ENCODE results near the gene ETV6.

Gene ETV6

DNA sequence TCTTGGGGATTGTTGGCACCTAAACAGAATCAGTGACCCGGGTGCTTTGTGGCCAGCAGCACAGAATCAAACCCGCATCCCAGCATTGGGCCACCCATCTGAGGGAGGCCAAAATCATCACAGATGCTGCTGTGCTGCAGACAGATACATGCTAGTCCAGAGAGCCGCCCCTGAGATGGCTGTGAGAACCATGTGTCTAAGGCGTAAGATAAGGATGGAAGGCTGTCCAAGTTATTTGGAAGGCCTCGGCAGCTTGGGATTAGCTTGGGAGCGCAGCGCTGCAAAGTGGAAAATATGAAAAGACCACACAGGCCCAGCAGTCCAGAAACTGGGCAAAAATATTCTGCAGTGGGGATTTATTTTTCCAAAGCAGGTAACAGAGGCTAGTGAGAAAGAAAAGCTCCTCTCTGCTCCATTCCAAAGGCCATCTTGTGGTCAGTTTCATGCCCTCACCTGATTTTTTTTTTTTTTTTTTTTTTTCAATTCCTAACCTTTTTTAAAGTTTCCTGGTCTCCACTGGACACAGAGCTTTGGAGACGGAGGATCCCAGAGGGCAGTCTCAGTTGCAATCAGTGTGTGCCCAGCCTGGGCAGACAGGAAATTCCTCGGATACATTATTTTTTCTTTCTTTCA is 242.4 kb downstream of the ETV6 start:
- TF ChIP-seq, protein P1, sequence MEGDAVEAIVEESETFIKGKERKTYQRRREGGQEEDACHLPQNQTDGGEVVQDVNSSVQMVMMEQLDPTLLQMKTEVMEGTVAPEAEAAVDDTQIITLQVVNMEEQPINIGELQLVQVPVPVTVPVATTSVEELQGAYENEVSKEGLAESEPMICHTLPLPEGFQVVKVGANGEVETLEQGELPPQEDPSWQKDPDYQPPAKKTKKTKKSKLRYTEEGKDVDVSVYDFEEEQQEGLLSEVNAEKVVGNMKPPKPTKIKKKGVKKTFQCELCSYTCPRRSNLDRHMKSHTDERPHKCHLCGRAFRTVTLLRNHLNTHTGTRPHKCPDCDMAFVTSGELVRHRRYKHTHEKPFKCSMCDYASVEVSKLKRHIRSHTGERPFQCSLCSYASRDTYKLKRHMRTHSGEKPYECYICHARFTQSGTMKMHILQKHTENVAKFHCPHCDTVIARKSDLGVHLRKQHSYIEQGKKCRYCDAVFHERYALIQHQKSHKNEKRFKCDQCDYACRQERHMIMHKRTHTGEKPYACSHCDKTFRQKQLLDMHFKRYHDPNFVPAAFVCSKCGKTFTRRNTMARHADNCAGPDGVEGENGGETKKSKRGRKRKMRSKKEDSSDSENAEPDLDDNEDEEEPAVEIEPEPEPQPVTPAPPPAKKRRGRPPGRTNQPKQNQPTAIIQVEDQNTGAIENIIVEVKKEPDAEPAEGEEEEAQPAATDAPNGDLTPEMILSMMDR (IDR thresholded peaks at IDR 0.05; ENCODE audit: low read depth, low read length), result peak; percentile 14
- DNase-seq (ENCODE audit: extremely low read depth, low read depth), result no peak

DNA sequence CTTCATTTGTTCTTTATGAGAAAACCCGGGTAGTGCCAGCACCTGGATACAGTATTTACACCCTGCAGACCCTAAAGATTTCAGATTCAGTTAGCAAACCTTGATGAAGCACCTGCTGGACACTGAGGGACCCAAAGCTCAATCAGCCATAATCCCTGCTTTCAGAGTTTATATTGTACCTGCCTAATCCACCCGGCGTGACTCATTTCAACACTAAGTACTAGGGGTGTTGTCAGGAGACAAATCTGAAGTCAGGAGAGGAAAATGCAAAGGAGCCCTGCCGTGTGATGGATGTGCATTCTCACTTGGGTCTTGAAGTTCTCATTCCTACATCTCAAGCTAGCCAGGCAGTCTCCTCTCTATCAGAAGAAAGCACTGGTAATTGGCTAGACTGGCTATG is 244.5 kb downstream of the ETV6 start:
- no peak for DNase-seq (ENCODE audit: extremely low read depth, low read depth)

DNA sequence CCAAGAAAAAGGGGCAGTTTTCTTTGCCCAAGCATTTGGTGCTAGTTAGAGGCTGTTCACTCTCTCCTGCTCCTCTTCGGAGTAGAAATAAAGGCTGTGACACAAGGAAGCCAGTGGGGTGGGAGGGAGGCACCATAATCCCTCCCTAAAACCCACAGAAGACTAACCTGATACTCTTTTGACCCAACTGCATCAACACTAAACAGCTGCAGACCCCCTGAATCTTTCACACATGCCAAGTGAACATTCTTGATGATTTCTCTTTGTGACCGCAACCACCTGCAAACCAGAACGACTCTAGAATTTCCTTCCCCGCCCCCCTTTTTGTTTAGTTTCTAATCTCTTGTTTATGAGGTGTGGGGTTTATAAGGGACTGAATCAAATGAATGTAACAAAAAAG is 245.4 kb downstream of the ETV6 start:
- TF ChIP-seq, protein P1 (IDR thresholded peaks at IDR 0.05; ENCODE audit: low read depth, low read length), result no peak
- no peak for DNase-seq (ENCODE audit: extremely low read depth, low read depth)

More for the DNA sequence above, 244.5 kb downstream of the ETV6 start:
- TF ChIP-seq, protein P1 (IDR thresholded peaks at IDR 0.05; ENCODE audit: low read depth, low read length), result no peak

DNA sequence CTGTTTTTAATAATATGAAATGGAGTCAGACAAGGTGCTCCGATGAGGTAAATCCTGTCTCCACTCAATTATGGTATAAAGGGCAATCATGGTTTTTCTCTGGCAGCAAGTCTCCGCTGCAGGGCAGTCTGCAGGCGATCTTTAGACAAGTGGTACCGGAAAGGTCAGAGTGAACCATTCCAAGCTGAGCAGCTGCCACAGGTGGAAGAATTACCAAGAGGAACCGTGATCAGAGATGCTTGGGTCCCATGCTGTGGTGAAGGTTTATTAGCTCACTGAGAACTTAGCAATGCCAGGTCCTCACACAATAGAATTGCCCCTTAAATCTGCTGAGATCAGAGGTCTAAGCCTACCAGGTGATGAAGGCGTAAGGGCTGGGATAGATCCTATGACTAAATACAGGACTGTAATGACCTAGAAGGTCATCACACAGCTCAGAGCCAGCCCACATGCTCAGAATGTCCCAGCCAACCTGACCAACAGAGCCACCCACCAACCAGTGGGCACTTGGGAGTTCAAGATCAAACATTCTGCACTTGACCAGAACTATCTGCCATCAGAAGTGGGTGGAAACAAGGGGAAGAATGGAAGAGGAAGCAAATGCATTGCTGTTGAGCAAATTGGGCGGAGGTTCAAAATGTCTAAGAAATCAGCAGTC is 246.1 kb downstream of the ETV6 start:
- DNase-seq (ENCODE audit: extremely low read depth, low read depth), result no peak
- TF ChIP-seq, protein P1 (IDR thresholded peaks at IDR 0.05; ENCODE audit: low read depth, low read length), result no peak

DNA sequence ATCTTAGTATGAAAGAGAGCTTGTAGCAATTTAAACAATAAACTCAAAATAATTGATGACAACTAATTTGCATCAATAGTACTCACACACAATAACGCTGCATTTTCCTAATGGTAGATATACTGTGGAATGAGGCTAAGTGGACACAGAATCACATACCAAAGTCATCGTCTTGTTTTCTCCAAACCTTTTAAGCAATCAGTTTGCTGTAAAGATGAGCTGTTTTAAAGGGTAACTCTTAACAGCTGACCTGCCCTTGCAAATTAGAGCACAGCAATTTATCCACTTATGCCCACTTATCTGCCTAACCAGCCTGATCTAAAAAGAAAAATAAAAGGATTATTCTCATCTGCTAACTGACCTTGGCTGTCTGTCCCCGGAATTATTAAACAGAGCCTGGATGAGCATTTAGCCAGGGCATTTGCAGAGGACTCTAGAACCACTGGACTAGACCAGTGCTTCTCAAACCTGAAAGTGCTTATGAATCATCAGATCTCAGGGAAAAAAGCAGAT is 247.0 kb downstream of the ETV6 start:
- TF ChIP-seq, protein P1 (IDR thresholded peaks at IDR 0.05; ENCODE audit: low read depth, low read length), result no peak
- no peak for DNase-seq (ENCODE audit: extremely low read depth, low read depth)

DNA sequence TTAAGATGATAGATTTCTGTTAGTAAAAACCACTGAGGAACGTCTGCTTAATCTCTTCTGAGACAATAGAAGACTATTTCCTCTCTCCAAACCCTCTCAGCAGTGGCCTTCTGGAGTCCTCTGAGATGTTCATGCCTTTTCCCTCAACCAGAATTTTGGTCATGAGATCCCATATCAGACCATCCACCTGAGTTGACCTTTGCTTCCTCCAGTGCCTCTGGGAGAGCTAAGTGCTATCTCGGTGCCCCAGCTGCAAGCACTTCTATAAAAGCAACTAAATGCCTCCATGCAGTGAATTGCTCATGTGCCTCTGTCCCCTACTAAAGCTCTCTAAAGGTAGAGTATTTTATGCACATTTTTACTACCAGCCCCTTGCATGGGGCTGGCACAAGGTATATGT is 248.4 kb downstream of the ETV6 start:
- no peak for DNase-seq (ENCODE audit: extremely low read depth, low read depth)
- TF ChIP-seq, protein P1 (IDR thresholded peaks at IDR 0.05; ENCODE audit: low read depth, low read length), result no peak

All from AG09319 (cell line).